ENCODE measurements around the gene SEMA3E. TPM values are rescaled to one million over a fixed set of nuclear protein-coding genes. Genes with fewer than 3 reads are reported as not detected.

Gene SEMA3E
- total RNA-seq, 4 donors from 2014 or later: 10.1 to 29.2 (median 15.8) TPM

- Histone ChIP-seq H3K27me3 (no peaks in the 10 kb centered on the region), H3K9me3 (no peaks in the 10 kb centered on the region), H3K4me1 (no peaks in the 10 kb centered on the region), H3K4me3 (no peak overlapping the region), H3K27ac (replicated peaks in 1 of 4) (no peak overlapping the region), H3K36me3 (no peaks in the 10 kb centered on the region)
- 91% methylated on average over 2 of the region's 2 CpGs for WGBS
- DNase-seq (ENCODE audit: extremely low spot score): no peak
- TF ChIP-seq POLR2AphosphoS5 (IDR thresholded peaks at IDR 0.05): no peak
- intact Hi-C loops (cut with DNase I): no loop called here
Observed at GRCh38 chr7:83487801-83488200, 161.1 kb downstream of the SEMA3E start.

GRCh38 chr7:83486957-83487356 is 162.0 kb downstream of the SEMA3E start:
- H3K4me3 ChIP-seq: no peak overlapping the region
- intact Hi-C loops (cut with DNase I): no loop called here
- no peaks in the 10 kb centered on the region for H3K36me3 ChIP-seq
- H3K4me1 ChIP-seq: no peaks in the 10 kb centered on the region
- no peaks in the 10 kb centered on the region for H3K9me3 ChIP-seq
- 62% methylated on average over 2 of the region's 2 CpGs for WGBS
- H3K27ac ChIP-seq (replicated peaks in 1 of 4): no peak overlapping the region
- DNase-seq (ENCODE audit: extremely low spot score): no peak
- H3K27me3 ChIP-seq: no peaks in the 10 kb centered on the region
- TF ChIP-seq POLR2AphosphoS5 (IDR thresholded peaks at IDR 0.05) (no peak), POLR2A (IDR thresholded peaks at IDR 0.05; ENCODE audit: low read depth) (no peak), EP300 (IDR thresholded peaks at IDR 0.05) (no peak)
- TF ChIP-seq, protein P1, sequence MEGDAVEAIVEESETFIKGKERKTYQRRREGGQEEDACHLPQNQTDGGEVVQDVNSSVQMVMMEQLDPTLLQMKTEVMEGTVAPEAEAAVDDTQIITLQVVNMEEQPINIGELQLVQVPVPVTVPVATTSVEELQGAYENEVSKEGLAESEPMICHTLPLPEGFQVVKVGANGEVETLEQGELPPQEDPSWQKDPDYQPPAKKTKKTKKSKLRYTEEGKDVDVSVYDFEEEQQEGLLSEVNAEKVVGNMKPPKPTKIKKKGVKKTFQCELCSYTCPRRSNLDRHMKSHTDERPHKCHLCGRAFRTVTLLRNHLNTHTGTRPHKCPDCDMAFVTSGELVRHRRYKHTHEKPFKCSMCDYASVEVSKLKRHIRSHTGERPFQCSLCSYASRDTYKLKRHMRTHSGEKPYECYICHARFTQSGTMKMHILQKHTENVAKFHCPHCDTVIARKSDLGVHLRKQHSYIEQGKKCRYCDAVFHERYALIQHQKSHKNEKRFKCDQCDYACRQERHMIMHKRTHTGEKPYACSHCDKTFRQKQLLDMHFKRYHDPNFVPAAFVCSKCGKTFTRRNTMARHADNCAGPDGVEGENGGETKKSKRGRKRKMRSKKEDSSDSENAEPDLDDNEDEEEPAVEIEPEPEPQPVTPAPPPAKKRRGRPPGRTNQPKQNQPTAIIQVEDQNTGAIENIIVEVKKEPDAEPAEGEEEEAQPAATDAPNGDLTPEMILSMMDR (IDR thresholded peaks at IDR 0.05): no peak

DNA sequence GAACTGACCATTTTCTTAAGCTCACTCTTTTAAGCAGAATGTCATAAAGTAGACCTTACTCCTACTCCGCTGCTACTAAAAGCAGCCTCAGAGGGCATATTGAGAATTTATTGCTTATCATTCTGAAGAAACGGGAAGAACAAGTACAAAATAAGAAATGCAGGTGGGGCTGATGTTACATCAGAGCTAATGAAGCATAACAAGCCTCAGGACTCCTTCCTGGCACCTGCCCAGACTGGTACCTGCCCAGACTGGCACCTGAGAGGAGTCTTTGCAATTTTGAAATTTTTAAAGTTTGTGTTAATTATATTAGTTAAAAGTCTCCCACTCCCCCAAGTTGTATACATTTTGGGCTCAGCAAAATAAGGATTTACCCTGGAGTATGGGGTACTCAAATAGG is 162.4 kb downstream of the SEMA3E start:
- DNase-seq (ENCODE audit: extremely low spot score): no peak
- TF ChIP-seq POLR2AphosphoS5 (IDR thresholded peaks at IDR 0.05) (no peak), POLR2A (IDR thresholded peaks at IDR 0.05; ENCODE audit: low read depth) (no peak), EP300 (IDR thresholded peaks at IDR 0.05) (no peak)
- TF ChIP-seq, protein P1 (IDR thresholded peaks at IDR 0.05): no peak
- no peaks in the 10 kb centered on the region for H3K4me1 ChIP-seq
- H3K36me3 ChIP-seq: no peaks in the 10 kb centered on the region
- WGBS: 84% methylated on average over 2 of the region's 2 CpGs
- H3K9me3 ChIP-seq: no peaks in the 10 kb centered on the region
- intact Hi-C loops (cut with DNase I): no loop called here
- no peak overlapping the region for H3K27ac ChIP-seq (replicated peaks in 1 of 4)
- no peaks in the 10 kb centered on the region for H3K27me3 ChIP-seq
- H3K4me3 ChIP-seq: no peak overlapping the region

- TF ChIP-seq EP300 (IDR thresholded peaks at IDR 0.05) (no peak), POLR2AphosphoS5 (IDR thresholded peaks at IDR 0.05) (no peak), POLR2A (IDR thresholded peaks at IDR 0.05; ENCODE audit: low read depth) (no peak)
- TF ChIP-seq, protein P1 (IDR thresholded peaks at IDR 0.05): no peak
- 84% methylated on average over 1 of the region's 1 CpG for WGBS
- Histone ChIP-seq H3K4me1 (no peaks in the 10 kb centered on the region), H3K27ac (replicated peaks in 1 of 4) (no peak overlapping the region), H3K36me3 (no peaks in the 10 kb centered on the region), H3K4me3 (no peak overlapping the region), H3K27me3 (no peaks in the 10 kb centered on the region), H3K9me3 (no peaks in the 10 kb centered on the region)
- DNase-seq (ENCODE audit: extremely low spot score): no peak
- intact Hi-C loops (cut with DNase I): no loop called here
Observed at GRCh38 chr7:83484826-83485225, 164.1 kb downstream of the SEMA3E start.

DNA sequence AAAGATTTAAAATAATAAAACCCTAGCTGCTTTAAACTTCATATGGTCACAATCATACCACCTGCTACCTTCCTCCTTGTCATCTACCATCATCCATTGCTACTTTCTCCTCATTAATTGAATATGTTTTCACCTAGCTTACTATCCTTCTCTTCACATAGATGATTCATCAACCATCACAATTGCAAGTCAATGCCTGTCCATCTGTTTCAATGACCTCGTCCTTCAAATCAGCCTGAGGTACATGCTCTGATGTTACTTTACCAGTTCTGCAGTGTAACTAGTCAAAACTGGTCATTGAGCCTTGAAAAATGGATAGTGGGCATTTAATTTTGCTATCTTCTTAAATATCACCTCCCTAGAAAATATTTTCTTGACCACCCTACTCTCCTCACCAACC is 164.7 kb downstream of the SEMA3E start:
- Histone ChIP-seq H3K36me3 (no peaks in the 10 kb centered on the region), H3K27me3 (no peaks in the 10 kb centered on the region), H3K4me3 (no peak overlapping the region), H3K9me3 (no peaks in the 10 kb centered on the region), H3K27ac (replicated peaks in 1 of 4) (no peak overlapping the region), H3K4me1 (no peaks in the 10 kb centered on the region)
- no peak for DNase-seq (ENCODE audit: extremely low spot score)
- 82% methylated on average over 1 of the region's 1 CpG for WGBS
- intact Hi-C loops (cut with DNase I): no loop called here
- no peak for TF ChIP-seq EP300 (IDR thresholded peaks at IDR 0.05)
- TF ChIP-seq, protein P1 (IDR thresholded peaks at IDR 0.05): no peak
- TF ChIP-seq POLR2AphosphoS5 (IDR thresholded peaks at IDR 0.05): no peak
- no peak for TF ChIP-seq POLR2A (IDR thresholded peaks at IDR 0.05; ENCODE audit: low read depth)
